HG03095 (cell line): ENCODE measurements around the gene XCL2.

ENCODE experiments used
- ATAC-seq: cut with Tn5 transposase; IDR thresholded peaks from one replicate; pipeline ENCODE4 v1.9.1; 2021; ENCODE audit warnings: moderate library complexity; ENCODE audit not compliant: unreplicated experiment

Gene XCL2

DNA sequence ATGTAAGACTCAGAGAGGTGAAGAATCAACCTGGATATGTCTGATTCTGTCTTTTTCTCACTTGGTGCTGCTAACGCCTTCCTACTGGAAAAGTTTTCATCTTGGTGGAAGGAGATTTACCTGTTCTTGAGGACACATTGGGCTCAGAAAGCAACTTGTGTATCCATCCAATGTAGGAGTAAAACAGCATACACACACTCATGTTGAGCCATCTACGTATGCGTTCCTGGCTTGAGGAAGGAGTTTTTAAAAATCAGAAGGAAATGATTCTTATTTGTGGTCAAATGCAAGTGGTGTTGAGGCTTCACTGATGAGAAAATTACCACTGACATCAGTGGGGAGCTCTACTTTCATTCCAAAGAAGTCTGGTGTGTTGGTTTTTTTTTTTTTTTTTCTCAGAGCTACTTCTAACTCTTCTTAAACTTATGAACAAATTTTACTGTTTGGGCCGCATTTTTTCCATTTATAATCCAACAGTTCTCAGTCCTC lies 25.6 kb downstream of the XCL2 start:
- no peak for ATAC-seq

DNA sequence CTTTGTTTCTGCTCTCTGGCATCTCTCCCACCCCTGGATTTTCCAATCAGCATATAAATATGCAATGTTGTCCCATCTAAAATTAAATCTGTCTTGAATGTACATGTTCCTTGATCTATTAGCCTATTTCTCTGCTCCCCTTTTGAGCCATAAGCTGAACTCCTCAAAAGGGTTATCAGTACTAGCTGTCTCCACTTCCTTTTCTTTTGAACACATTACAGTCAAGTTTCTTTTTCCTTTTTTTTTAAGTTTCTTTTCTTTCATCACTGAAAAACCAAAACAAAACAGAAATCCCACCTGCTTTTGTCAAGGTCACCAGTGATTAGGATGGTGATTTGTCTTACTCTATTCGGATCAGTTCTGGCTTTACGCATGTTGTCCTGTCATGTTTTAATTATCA lies 29.3 kb downstream of the XCL2 start:
- no peak for ATAC-seq

DNA sequence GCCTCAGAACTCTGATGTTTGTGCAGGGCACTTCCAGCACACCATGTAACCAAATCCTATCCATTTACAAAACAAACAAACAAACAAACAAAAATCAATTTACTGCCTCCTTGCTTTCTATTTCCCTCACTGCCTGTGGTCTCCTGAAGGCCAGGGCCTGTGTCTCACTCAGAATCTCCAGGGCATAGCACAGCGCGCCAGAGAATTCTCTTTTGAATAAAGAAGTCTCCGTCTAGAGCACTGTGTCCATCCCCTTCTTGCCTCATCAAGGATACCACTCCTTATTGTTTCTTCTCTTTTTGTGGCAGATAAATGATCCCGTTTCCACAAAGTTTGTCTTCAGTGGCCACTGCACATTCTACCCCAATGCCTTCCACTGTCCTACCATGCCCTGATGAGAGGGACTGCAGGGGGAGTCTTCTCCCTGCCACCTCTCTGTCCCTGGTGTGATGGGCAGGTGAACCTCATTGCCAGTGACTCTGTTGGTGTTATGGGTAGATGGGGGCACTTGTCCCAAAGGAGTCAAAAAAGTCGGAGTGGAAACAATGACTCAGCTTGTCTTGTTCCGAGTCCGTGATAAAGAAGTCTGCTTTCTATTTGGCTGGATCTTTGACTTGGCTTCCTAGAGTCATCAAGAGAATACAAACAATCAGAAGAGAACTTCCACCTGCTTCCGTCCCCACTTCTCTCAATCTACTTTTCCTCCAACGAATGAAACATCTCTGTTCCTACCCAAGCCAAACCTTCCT lies 30.0 kb downstream of the XCL2 start:
- ATAC-seq = no peak

DNA sequence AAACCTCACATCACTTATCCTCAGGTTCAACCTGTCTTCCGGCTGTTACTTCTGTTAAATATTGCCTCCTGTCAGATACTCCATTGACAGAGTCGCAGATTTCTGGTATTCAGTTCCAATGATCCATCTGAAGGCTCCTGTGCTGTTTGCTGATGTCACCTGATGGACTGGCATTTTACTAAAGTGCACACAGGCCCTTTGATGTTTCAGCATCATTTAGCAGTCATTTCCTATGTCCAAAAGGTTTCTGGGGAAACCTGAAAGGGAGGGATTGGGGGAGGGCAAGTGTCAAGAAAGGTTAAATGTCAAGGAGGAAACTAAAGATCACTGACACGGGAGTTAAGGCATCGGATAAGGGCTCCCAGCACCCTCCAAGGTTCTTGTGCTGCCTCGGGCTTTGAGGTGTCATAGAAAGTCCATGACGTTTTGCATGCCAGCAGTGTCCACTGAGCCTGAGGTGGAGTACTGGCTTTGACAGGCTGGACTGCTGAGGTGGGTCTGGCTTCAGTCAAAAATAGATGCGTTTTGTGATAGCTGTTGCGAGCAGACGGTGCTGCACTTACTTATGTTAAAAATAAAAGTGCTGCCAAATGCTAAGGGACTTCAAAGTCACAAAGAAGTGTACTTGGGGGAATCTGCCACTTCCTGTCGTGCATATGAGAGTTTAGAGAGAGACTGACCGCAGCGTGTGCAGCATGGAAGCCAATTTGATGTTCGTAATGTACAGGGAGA lies 30.8 kb downstream of the XCL2 start:
- ATAC-seq = no peak

GRCh38 chr1:168509875-168510791 lies 33.7 kb downstream of the XCL2 start:
- peak; percentile 84 for ATAC-seq

- no peak for ATAC-seq
Measured at GRCh38 chr1:168509210-168509609, 34.6 kb downstream of the XCL2 start.

- ATAC-seq = no peak
Measured at GRCh38 chr1:168507828-168508227, 36.0 kb downstream of the XCL2 start.

GRCh38 chr1:168507231-168507630 lies 36.6 kb downstream of the XCL2 start:
- ATAC-seq = no peak

DNA sequence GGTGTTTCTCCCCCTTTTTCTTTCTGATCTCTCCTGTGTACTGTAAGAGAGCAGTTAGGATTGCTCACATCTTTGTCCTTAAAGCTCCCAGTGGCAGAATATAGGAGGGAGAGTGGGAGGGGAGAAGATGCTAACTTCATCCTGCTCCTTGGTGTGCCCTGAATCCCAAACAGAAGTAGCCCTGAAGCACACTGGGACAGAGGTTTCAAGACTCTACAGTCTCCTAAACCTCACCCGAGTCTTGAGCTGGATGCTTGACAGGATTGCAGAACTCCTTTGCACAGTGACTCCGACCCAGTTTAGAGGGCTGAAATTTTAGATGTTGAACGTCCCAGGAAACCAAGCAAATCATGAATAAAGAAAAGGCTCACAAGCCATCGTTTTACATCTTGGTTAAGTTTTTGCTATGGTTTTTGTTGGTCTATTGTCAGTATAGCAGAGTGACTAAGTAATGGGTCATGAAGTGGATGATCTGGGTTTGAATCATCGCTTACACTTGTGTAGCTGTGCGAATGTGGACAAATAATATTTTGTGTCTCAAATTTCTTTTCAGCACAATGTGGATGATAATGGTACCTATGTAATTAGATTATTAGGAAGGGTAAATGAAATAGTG lies 37.5 kb downstream of the XCL2 start:
- no peak for ATAC-seq

DNA sequence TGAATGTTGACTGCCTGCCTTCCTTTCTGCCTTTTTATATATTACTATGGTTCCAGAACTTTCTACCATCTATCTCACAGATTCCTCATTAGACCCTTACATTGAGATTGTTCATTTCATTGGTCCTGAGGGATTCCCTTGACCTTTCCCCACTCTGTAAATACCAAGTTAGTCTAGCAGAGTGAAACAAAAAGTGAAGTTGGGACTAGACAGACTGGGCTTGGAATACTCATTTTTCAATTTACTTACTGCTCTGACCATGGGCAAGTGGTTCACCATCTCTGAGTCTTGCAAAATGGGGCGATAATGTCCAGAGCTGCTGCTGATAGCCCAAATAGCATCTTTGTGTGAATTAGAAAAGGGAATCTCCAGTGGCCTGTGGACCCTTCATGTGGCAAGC lies 38.8 kb downstream of the XCL2 start:
- ATAC-seq = no peak

GRCh38 chr1:168504064-168504837 lies 39.5 kb downstream of the XCL2 start:
- peak; percentile 72 for ATAC-seq

DNA sequence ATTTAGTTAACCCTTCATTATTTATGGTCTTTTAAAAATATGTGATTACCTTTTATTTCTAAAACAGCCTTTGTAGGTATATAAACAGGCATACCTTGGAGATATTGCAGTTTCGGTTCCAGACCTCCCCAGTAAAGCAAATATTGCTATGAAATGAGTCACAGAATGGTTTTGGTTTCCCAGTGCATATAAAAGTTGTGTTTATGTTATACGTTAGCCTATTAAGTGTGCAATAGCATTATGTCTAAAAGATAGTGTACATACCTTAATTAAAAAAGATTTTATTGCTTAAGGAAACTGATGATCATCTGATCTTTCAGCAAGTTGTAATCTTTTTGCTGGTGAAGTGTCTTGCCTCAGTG lies 44.1 kb downstream of the XCL2 start:
- ATAC-seq = no peak

DNA sequence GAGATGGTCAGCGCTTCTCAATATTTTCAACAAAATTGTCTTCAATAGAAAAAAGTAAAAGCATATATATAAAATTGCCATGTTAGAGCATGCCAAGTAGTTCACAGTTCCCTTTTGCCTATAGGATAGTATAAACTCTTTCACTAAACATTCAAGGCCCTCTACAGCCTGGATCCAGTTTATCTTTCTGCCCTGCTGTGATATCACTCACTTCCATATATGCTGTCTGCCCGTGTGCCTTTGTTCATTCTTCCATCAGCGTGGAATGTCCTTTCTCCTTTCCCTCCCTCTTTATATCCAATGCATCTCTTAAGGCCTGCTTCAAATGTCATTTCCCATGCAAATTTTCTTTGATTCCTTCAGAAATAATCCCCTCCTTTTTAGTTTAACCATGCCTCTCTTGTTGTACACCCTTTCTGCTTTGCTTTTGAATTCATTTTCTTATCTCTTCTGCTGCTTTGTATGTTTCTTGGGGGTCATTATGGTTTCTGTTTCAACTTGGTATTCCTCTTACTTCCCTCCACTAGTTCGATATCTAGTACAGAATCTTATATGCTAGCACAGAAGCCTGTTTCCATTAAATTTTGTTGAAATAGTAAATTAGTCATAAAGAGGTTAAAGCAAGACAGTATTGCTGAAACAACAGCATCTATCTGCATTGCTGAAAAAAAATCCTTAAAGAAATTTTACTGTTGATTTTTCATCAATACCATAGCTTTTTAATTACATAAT lies 44.7 kb downstream of the XCL2 start:
- no peak for ATAC-seq

DNA sequence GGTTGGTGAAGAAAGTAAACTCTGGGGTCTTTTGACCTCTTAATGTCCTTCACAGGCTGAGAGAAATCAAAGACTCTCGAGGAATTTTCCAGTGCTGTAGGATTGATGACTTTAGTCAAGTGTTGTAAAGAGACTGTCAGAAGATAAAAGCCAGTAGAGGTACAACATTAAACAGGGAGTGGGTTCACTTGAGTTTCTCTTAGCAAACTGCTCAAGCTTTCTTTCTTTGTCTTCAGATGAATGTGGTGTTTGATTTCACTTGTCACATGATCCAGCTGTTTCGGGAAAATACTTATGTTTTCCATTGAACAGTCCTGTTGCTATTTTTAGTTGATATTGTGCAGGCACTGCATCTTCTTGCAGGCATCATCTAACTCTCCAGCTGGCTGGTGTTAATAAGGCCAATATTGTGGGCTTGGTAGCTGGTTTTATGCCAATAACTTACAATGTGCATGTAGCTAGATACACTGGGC lies 45.6 kb downstream of the XCL2 start:
- no peak for ATAC-seq

DNA sequence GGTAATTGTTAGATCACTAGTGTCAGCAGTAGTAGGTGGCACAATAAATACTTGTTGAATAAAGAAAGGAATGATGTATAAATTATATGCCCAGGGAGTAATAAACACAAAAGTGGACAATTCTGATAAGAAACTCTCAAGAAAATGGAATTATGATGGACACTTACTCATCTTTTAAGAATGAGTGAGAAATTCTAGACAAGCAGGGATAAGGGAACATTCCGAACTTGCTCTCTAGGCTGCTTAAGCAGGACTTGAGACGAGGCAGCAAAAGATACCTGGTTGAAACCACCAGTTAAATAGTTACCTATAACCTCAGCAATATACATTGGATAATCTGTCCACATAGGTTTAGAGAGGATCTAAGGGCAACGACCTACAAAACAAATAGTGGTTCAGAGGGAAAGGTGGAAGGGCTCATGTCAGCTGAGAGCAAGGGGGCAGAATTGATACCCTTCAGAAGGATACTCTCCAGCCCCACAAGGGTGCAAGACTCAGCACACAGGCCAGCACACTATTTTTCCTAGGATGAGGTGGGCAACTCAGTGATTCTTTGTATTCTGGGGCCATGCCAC lies 46.3 kb downstream of the XCL2 start:
- ATAC-seq = no peak

DNA sequence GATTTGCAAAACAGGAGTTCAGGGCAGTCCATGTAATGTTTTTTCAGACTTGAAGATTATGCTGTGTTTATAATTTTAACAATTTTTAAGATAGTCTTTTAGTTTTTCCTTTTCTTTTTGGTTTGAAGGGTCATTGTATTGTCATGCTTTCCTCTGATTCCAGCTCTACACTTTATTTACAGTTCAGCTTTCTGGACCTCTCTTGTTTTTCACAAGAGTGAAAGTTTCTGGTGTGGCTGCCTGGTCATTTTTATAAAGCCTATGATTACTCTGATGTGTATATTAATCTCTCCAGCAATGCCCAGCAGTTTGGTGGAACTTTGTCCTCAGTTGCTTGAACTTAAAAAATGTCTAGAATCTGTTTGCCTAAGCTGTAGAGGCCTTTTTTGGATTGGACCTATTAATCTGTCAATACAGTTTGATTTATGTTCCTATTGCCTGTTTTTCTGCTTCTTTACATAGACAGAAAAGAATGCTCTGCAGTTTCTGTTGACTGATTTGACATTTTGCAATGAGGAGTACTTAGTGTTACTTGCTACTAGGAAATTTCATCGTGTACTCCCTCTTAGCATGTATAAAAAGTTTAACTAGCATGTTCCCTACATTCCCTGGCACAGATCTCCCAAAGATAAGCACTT lies 52.2 kb downstream of the XCL2 start:
- no peak for ATAC-seq
